ENCODE results near the gene KCNG1.

DNA sequence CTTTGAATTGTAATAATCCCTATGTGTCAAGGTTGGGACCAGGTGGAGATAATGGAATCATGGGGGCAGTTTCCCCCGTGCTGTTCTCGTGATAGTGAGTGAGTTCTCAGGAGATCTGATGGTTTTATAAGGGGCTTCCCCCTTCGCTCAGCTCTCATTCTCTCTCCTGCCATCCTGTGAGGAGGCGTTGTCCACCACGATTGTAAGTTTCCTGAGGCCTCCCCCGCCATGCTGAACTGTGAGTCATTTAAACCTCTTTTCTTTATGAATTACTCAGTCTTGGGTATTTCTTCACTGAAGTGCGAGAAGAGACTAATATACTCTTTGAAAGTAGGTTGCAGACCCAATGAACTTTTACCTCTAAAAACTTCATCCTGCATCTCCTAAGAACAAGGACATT lies 39.2 kb upstream of the KCNG1 start:
- TF ChIP-seq CTCF (conservative IDR thresholded peaks at IDR 0.05; ENCODE audit: low read depth in 2 of 2): no peak
- TF ChIP-seq CREB1 (CRISPR knock-in tag; IDR thresholded peaks at IDR 0.05; ENCODE audit: low read depth): no peak
- TF ChIP-seq POLR2AphosphoS5 (IDR thresholded peaks at IDR 0.05; ENCODE audit: low read depth): no peak
- TF ChIP-seq JUNB (IDR thresholded peaks at IDR 0.05; ENCODE audit: unreplicated experiment): no peak
- TF ChIP-seq EZH2phosphoT487 (IDR thresholded peaks at IDR 0.05; ENCODE audit: unreplicated experiment): no peak
- TF ChIP-seq REST (IDR thresholded peaks at IDR 0.05; ENCODE audit: unreplicated experiment): no peak
- no peak for TF ChIP-seq EZH2 (IDR thresholded peaks at IDR 0.05; ENCODE audit: low read depth, unreplicated experiment)
